AG04449 (cell line): Measurements from ENCODE around the gene PTPN6.

Experiments used
- CTCF ChIA-PET: fragments of 350-600 bp; formaldehyde crosslinking; extraction: SDS; loops from one replicate; lab custom pipeline; 2021; ENCODE audit warnings: antibody characterized with exemption; lab: Yijun Ruan, JAX
- POLR2A ChIA-PET: fragments of 400-600, 350-600 bp; formaldehyde crosslinking; extraction: SDS; loops from one replicate; lab custom pipeline; 2020; ENCODE audit warnings: antibody characterized with exemption, inconsistent platforms; lab: Yijun Ruan, JAX
- DNase-seq: peaks from one replicate; pipeline ENCODE4 v3.0.0-alpha.2; 2010; ENCODE audit warnings: low read depth, low spot score
- H3K4me3 ChIP-seq: 2 replicates; pipeline ENCODE4 v1.5.1; 2011; ENCODE audit warnings: low read depth, mild to moderate bottlenecking, control low read depth, low read length
- CTCF ChIP-seq: IDR thresholded peaks from one replicate; pipeline ENCODE4 v1.5.1; 2011; ENCODE audit warnings: mild to moderate bottlenecking, moderate library complexity, low read length, control low read depth, inconsistent platforms; ENCODE audit not compliant: insufficient read depth; ENCODE audit errors: missing control alignments

Gene PTPN6

GRCh38 chr12:6916426-6917200 lies 34.5 kb upstream of the PTPN6 start:
- ChIA-PET CTCF (interaction anchor here (0.7 to 8.2 kb wide), 9 partner anchors 9 to 50 kb away, joined by 3 to 98 read pairs (median 3); partner anchors contain the start of gene SPSB2), POLR2A (interaction anchor here (1.0 to 1.2 kb wide), 2 partner anchors 9 to 27 kb away, joined by 3 read pairs; partner anchors contain the start of genes C12orf57 and RNU7-1)
- no peak for DNase-seq
- no peak for TF ChIP-seq CTCF
- peak overlapping the region; percentile 6 for H3K4me3 ChIP-seq

- TF ChIP-seq CTCF: no peak
- CTCF ChIA-PET: interaction anchor here (0.7 to 8.2 kb wide), 7 partner anchors 8 to 200 kb away, joined by 3 to 98 read pairs (median 4); partner anchors contain the start of gene SPSB2
- no peak overlapping the region for H3K4me3 ChIP-seq
- POLR2A ChIA-PET: interaction anchor here (0.7 to 1.2 kb wide), 3 partner anchors 8 to 45 kb away, joined by 3 read pairs; partner anchors contain the start of genes C12orf57, RNU7-1 and SPSB2
- no peak for DNase-seq
Observed at GRCh38 chr12:6917491-6918231, 33.5 kb upstream of the PTPN6 start.

GRCh38 chr12:6919588-6919987 lies 31.6 kb upstream of the PTPN6 start:
- CTCF ChIA-PET: interaction anchor here (0.7 to 1.5 kb wide), 6 partner anchors 12 to 48 kb away, joined by 3 to 4 read pairs (median 3); no protein-coding TSS in a partner anchor
- POLR2A ChIA-PET: interaction anchor here (1.0 kb wide), 1 partner anchor 24 kb away, joined by 3 read pairs; the partner anchor contains the start of genes C12orf57 and RNU7-1
- no peak for TF ChIP-seq CTCF
- no peak overlapping the region for H3K4me3 ChIP-seq
- DNase-seq: no peak

- ChIA-PET POLR2A (no interaction called here), CTCF (interaction anchor here (0.9 to 9.0 kb wide), 10 partner anchors 10 to 192 kb away, joined by 3 to 164 read pairs (median 4); partner anchors contain the start of gene C1RL)
- no peak overlapping the region for H3K4me3 ChIP-seq
- DNase-seq: no peak
- TF ChIP-seq CTCF: no peak
Observed at GRCh38 chr12:6921539-6921938, 29.6 kb upstream of the PTPN6 start.

- ChIA-PET POLR2A (no interaction called here), CTCF (interaction anchor here (0.9 to 9.0 kb wide), 10 partner anchors 11 to 191 kb away, joined by 3 to 164 read pairs (median 4); partner anchors contain the start of gene C1RL)
- no peak for TF ChIP-seq CTCF
- DNase-seq: no peak
- no peak overlapping the region for H3K4me3 ChIP-seq
Observed at GRCh38 chr12:6921996-6922946, 28.9 kb upstream of the PTPN6 start.
